Activated naive CD8-positive, alpha-beta T cell treated with anti-CD3 and anti-CD28 coated beads, Interleukin-2, amount 50 U/mL, for 24 hours (primary cell): ENCODE results near the gene RAB11FIP4.
A peak's percentile ranks its signal among the peaks of the same experiment; 100 is the strongest.

Source experiments
- ATAC-seq: fragments of 150-1000 bp; cut with Tn5 transposase; one replicate; pipeline ENCODE4 v1.10.0; 2021
- DNase-seq: peaks from one replicate; pipeline ENCODE4 v3.0.0; 2021
- H3K27ac Mint-ChIP-seq: one replicate; pipeline ENCODE4 v1.8.0; 2021; ENCODE audit warnings: mild to moderate bottlenecking, mixed read lengths
- H3K27me3 Mint-ChIP-seq: one replicate; pipeline ENCODE4 v1.8.0; 2021; ENCODE audit warnings: mixed read lengths
- H3K36me3 Mint-ChIP-seq: one replicate; pipeline ENCODE4 v1.8.0; 2021; ENCODE audit warnings: low read depth, mixed read lengths
- H3K4me1 Mint-ChIP-seq: one replicate; pipeline ENCODE4 v1.8.0; 2021; ENCODE audit warnings: mixed read lengths
- H3K4me3 Mint-ChIP-seq: one replicate; pipeline ENCODE4 v1.8.0; 2021; ENCODE audit warnings: mild to moderate bottlenecking, moderate library complexity, mixed read lengths
- H3K9me3 Mint-ChIP-seq: one replicate; pipeline ENCODE4 v1.8.0; 2021; ENCODE audit warnings: mixed read lengths

The RAB11FIP4 gene

DNA sequence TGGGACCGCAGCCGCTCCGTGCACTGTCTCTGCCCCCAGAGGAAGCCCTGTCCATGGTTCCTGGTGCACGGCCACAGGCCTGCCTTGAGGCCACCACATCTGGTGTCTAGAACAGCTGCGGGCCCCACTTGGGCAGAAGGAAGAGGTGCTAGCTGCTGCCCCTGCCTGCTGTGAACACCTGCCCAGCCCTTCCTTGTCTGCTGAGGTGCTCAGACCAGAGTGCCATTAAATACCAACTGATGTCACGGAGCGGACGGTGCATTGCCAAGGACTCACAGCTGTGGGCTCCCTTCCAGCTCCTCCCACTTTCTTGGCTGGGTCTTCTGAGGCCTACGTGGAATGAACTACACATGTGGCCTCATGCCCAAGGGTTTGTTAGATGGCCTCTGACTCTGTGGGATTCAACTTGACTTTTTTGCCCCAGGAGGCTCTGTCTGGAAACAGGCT, 146.1 kb downstream of the RAB11FIP4 start:
- Mint-ChIP-seq H3K9me3 (no peaks in the 10 kb centered on the region), H3K4me1 (peaks cover 25% of the 10 kb centered on the region), H3K4me3 (no peak overlapping the region), H3K27ac (no peak overlapping the region), H3K36me3 (no peaks in the 10 kb centered on the region), H3K27me3 (no peaks in the 10 kb centered on the region)
- no peak for ATAC-seq
- DNase-seq = no peak

DNA sequence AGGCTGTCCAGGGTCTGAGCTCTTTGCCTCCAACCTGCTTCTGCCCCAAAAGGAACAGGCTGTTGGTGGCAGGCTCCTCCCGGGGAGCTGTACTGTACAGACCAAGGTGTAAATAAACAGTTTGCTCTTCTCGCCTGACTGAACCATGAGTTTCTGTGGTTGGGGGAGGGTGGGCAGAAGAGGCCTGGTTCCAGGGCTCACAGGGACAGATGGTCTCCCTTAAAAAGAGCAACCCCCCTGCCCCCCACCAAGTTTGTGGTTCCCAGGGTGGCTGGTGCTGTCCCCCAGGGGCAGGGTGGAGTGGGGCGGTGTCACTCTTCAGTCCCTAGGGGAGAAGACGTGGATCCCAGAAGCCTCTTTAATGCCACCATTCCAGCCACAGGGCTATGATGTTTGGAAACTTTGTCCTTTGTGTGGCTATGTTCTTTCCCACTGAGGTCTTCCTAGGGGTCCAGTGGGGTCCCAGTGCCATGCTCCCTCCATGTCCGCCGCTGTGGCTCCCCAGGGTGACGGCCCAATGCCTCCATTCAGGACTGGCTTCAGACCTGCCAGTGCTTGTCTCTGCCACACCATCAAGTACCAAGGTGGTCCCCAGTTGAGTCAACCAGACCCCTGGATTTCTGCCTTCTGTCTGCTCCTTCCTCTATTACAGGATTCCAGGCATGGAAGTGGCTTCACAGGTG, 146.7 kb downstream of the RAB11FIP4 start:
- no peak for DNase-seq
- no peaks in the 10 kb centered on the region for H3K27me3 Mint-ChIP-seq
- no peak for ATAC-seq
- peaks cover 21% of the 10 kb centered on the region for H3K4me1 Mint-ChIP-seq
- H3K4me3 Mint-ChIP-seq = no peak overlapping the region
- H3K36me3 Mint-ChIP-seq = no peaks in the 10 kb centered on the region
- no peaks in the 10 kb centered on the region for H3K9me3 Mint-ChIP-seq
- no peak overlapping the region for H3K27ac Mint-ChIP-seq

DNA sequence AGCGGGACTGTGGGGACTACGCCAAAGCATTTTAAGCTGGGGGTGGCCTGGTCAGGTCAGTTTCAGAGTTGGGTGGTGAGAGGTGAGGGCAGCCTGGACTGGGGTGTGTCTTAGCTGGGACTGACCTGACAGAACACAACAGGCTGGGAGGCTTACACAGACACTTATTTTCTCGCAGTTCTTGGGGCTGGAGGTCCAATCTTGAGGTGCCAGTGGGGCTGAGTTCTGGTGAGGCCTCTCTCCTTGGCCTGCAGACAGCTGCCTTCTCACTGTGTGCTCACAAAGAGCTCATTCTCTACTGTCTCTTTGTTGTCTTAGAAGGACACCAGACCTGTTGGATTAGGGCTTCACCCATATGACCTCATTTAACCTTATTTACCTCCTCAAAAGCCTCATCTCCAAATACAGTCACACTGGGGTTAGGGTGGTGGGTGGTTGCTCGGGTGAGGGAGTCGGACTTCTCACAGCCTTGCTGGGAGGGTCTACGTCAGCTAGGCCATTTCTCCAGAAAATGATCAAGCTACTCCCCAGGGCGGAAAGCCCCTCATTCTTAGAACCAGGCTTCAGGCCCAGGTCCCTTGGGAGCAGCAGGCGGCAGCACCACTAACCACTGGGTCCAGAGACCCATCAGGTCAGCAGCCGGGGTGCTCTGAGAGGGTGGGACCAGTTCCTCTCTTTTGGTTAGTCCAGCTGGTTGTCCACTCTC, 149.3 kb downstream of the RAB11FIP4 start:
- ATAC-seq (no peak), DNase-seq (no peak)
- H3K4me1 Mint-ChIP-seq = peaks cover 9% of the 10 kb centered on the region
- H3K4me3 Mint-ChIP-seq = no peak overlapping the region
- H3K36me3 Mint-ChIP-seq = no peaks in the 10 kb centered on the region
- no peaks in the 10 kb centered on the region for H3K9me3 Mint-ChIP-seq
- no peak overlapping the region for H3K27ac Mint-ChIP-seq
- H3K27me3 Mint-ChIP-seq = no peaks in the 10 kb centered on the region

DNA sequence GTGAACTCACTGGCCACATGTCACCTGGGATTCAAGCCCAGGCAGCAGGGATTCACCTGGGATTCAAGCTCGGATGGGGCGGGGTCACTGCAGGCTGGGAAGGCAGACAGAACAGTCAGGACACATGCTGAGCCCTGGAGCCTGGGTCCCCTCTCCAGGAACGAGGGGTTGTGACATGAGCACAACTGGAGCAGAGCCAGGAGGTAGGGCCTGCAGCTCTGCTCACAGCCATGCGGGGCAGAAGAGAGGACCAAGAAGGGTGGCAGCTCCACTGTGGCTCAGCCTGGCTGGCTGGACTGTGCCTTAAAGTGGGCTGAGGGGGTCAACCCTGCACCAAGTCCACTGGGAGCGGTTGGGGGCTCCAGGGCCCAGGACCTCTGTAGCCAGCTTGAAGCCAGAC, 150.1 kb downstream of the RAB11FIP4 start:
- DNase-seq (no peak), ATAC-seq (peak; percentile 38)
- Mint-ChIP-seq H3K4me3 (no peak overlapping the region), H3K27ac (no peak overlapping the region), H3K4me1 (peaks cover 9% of the 10 kb centered on the region), H3K36me3 (no peaks in the 10 kb centered on the region), H3K9me3 (no peaks in the 10 kb centered on the region), H3K27me3 (no peaks in the 10 kb centered on the region)

GRCh38 chr17:31544186-31544585, 152.7 kb downstream of the RAB11FIP4 start:
- H3K4me1 Mint-ChIP-seq = peaks cover 16% of the 10 kb centered on the region
- no peaks in the 10 kb centered on the region for H3K9me3 Mint-ChIP-seq
- DNase-seq (no peak), ATAC-seq (no peak)
- no peak overlapping the region for H3K4me3 Mint-ChIP-seq
- H3K27ac Mint-ChIP-seq = no peak overlapping the region
- H3K27me3 Mint-ChIP-seq = no peaks in the 10 kb centered on the region
- H3K36me3 Mint-ChIP-seq = peaks cover 5% of the 10 kb centered on the region

GRCh38 chr17:31546650-31547049, 155.2 kb downstream of the RAB11FIP4 start:
- H3K4me3 Mint-ChIP-seq = no peak overlapping the region
- H3K9me3 Mint-ChIP-seq = no peaks in the 10 kb centered on the region
- peaks cover 5% of the 10 kb centered on the region for H3K36me3 Mint-ChIP-seq
- peaks cover 26% of the 10 kb centered on the region for H3K4me1 Mint-ChIP-seq
- ATAC-seq (no peak), DNase-seq (no peak)
- no peak overlapping the region for H3K27ac Mint-ChIP-seq
- H3K27me3 Mint-ChIP-seq = no peaks in the 10 kb centered on the region

GRCh38 chr17:31548709-31549108, 157.2 kb downstream of the RAB11FIP4 start:
- ATAC-seq (no peak), DNase-seq (peak; percentile 20)
- Mint-ChIP-seq H3K36me3 (peaks cover 5% of the 10 kb centered on the region), H3K27me3 (no peaks in the 10 kb centered on the region), H3K4me3 (peak overlapping the region; percentile 98), H3K9me3 (no peaks in the 10 kb centered on the region), H3K4me1 (peaks cover 26% of the 10 kb centered on the region), H3K27ac (peak overlapping the region; percentile 98)

DNA sequence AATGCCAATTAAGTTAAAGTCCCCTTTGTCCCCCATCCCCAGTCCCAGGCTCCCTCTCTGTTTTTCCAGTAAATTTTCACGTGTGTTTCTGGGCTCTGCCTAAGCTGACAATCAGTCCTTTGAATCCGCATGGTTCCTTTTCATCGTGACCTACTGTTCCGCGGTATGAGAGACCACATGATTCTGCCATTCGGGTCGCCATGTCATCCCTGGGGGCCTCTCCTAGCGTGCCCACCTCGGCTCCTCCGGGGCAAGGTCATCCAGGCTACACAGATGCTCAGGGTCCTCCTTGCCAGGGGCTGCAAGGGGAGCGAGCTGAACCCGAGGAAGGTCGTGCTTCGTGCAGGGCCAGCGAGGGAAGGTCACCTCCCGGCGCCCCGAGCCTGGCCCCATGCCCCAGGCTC, 157.6 kb downstream of the RAB11FIP4 start:
- Mint-ChIP-seq H3K27me3 (no peaks in the 10 kb centered on the region), H3K4me3 (peak overlapping the region; percentile 98), H3K9me3 (no peaks in the 10 kb centered on the region), H3K36me3 (peaks cover 5% of the 10 kb centered on the region), H3K27ac (peak overlapping the region; percentile 98), H3K4me1 (peaks cover 26% of the 10 kb centered on the region)
- DNase-seq (no peak), ATAC-seq (peak; percentile 8)

DNA sequence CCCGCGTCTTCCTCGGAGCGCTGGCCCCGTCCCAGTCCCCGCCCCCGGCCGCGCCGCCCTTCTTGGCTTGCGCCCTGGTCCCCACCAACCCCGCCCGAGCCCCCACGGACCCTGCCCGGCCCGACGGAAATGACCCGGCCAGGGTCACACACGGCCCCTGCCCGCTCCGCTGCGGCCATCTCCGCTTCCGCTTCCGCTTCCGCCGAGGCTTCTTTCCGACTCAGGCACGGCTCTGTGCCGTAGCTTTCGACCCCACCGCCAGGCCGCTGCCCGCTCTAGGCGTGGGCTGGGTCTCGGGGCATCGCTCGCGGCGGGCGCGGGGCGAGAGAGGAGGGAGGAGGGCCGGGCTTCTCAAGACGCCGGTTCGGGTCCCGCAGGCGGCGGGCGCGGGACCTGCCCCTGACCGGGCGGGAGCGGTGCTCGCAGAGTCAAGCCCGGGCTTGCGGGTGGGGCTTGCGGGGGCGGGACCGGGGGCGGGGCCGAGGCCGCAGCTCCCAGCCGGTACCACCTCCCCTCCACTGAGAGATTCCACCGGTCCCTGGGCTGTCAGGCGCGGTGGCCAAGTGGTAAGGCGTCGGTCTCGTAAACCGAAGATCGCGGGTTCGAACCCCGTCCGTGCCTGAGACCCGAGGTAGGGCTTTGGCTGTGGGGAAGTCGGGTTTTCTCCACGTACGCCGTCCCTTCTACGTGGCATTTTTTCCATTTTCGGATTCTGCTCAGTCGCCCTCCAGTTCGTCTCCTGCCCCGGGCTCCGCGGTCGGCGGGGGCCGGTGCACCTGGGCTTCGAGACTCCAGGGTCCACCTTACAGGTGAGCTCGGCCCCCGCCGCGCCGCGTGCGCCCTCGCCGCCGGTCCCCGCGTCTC, 158.3 kb downstream of the RAB11FIP4 start:
- H3K4me1 Mint-ChIP-seq = peaks cover 26% of the 10 kb centered on the region
- ATAC-seq (peak; percentile 84), DNase-seq (peak; percentile 97)
- H3K36me3 Mint-ChIP-seq = peaks cover 5% of the 10 kb centered on the region
- peak overlapping the region; percentile 98 for H3K27ac Mint-ChIP-seq
- no peaks in the 10 kb centered on the region for H3K27me3 Mint-ChIP-seq
- no peaks in the 10 kb centered on the region for H3K9me3 Mint-ChIP-seq
- H3K4me3 Mint-ChIP-seq = peak overlapping the region; percentile 98

GRCh38 chr17:31550389-31551056, 159.0 kb downstream of the RAB11FIP4 start:
- H3K9me3 Mint-ChIP-seq = no peaks in the 10 kb centered on the region
- H3K36me3 Mint-ChIP-seq = peaks cover 5% of the 10 kb centered on the region
- peaks cover 26% of the 10 kb centered on the region for H3K4me1 Mint-ChIP-seq
- DNase-seq (no peak), ATAC-seq (no peak)
- peak overlapping the region; percentile 98 for H3K4me3 Mint-ChIP-seq
- no peaks in the 10 kb centered on the region for H3K27me3 Mint-ChIP-seq
- H3K27ac Mint-ChIP-seq = peak overlapping the region; percentile 98

- DNase-seq (no peak), ATAC-seq (no peak)
- H3K4me1 Mint-ChIP-seq = peaks cover 23% of the 10 kb centered on the region
- H3K27me3 Mint-ChIP-seq = no peaks in the 10 kb centered on the region
- H3K27ac Mint-ChIP-seq = no peak overlapping the region
- H3K4me3 Mint-ChIP-seq = no peak overlapping the region
- H3K36me3 Mint-ChIP-seq = peaks cover 5% of the 10 kb centered on the region
- H3K9me3 Mint-ChIP-seq = no peaks in the 10 kb centered on the region
These were observed 161.1 kb downstream of the RAB11FIP4 start for GRCh38 chr17:31552568-31552967.

GRCh38 chr17:31553506-31553905, 162.0 kb downstream of the RAB11FIP4 start:
- ATAC-seq (no peak), DNase-seq (no peak)
- H3K27me3 Mint-ChIP-seq = no peaks in the 10 kb centered on the region
- H3K4me3 Mint-ChIP-seq = no peak overlapping the region
- no peaks in the 10 kb centered on the region for H3K9me3 Mint-ChIP-seq
- no peaks in the 10 kb centered on the region for H3K36me3 Mint-ChIP-seq
- peaks cover 18% of the 10 kb centered on the region for H3K4me1 Mint-ChIP-seq
- H3K27ac Mint-ChIP-seq = no peak overlapping the region

DNA sequence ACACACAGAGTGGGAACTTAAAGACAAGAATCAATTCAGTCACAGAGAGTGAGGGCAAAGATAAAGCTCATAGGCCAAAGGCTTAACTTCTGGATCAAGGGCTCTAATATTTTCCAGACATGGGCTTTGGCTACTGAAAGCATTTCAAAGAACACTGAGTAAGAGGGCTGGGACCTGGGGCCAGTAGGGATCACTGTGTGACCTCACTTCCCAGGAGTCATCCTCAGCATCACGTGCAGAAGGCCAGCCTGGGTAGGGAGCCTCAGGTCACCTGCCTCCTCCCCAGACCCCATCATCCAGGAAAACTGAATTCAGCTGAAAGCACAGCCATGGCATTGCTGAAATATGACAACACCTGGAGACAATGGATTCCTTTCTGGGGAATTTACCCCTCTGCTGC, 163.5 kb downstream of the RAB11FIP4 start:
- no peak for DNase-seq
- Mint-ChIP-seq H3K4me3 (no peak overlapping the region), H3K27ac (no peak overlapping the region), H3K4me1 (peaks cover 13% of the 10 kb centered on the region), H3K36me3 (no peaks in the 10 kb centered on the region), H3K9me3 (no peaks in the 10 kb centered on the region), H3K27me3 (no peaks in the 10 kb centered on the region)
- ATAC-seq = no peak

DNA sequence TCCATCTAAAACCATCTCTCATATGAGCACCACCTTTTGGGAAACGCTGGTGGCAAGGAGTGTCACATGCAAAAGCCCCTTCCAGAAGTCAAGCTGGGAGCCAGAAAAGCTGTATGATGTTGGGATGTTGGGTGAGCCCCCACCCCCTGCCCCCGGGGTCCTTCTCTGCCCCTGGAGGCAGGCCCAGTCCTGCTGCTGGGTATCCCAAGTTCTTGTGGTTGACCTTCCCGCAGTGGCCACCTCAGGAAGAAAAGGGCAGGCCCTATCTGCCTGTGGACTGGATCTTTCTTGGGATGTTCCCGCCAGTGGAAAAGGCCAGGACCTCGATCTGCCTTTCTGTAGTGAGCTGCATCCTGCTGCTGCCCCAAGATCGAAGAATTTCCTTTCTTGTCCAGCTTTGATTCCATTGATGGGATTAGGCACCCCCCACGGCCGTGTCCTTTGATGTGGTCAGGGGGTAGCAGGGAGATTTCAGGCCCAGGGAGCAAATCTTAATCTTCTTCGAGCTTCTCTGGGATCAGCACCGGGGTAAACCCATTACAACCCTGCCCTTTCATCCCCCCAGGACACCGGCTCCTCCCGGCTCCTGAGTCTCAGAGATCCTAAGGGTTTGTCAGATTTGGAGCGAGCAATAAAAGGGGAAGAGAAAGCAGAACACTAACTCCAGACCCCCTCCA, 165.6 kb downstream of the RAB11FIP4 start:
- Mint-ChIP-seq H3K36me3 (no peaks in the 10 kb centered on the region), H3K27me3 (peaks cover 12% of the 10 kb centered on the region), H3K4me3 (no peak overlapping the region), H3K4me1 (peaks cover 23% of the 10 kb centered on the region), H3K27ac (no peak overlapping the region), H3K9me3 (no peaks in the 10 kb centered on the region)
- DNase-seq (no peak), ATAC-seq (no peak)
